H54 (cell line): ENCODE measurements around the gene PRRT1B.
A peak's percentile ranks its signal among the peaks of the same experiment; 100 is the strongest.
"Not testable (repeated sequence)": the region's sequence is repeated elsewhere in the genome, so short reads cannot be mapped to it uniquely, and the experiment has no call there.

Experiments used
- DNase-seq: peaks from one replicate; pipeline ENCODE4 v3.0.0; 2011; ENCODE audit warnings: low spot score, mixed read lengths; ENCODE audit not compliant: insufficient read length
- FAIRE-seq: peaks from 3 replicates; lab custom pipeline; 2011; peaks lifted over from hg19 to GRCh38; lab: Jason Lieb, UNC
- POLR2A ChIP-seq: IDR thresholded peaks from 2 replicates; pipeline ENCODE4 v1.6.1; 2011; ENCODE audit warnings: low read depth, mild to moderate bottlenecking, low read length

The PRRT1B gene

GRCh38 chr9:131545003-131545785 is at the start of gene PRRT1B:
TSS of gene PRRT1B (plus strand) at chr9:131545523. CDS start at chr9:131545616, 93 bp downstream.
- DNase-seq (no peak), FAIRE-seq (no peak)
- no peak for TF ChIP-seq POLR2A

- no peak for DNase-seq
- FAIRE-seq: no peak
- TF ChIP-seq POLR2A: no peak
These were observed 49.5 kb upstream of the PRRT1B start for GRCh38 chr9:131495785-131496184.

- no peak for DNase-seq
- FAIRE-seq: no peak
- TF ChIP-seq POLR2A: no peak
These were observed 48.4 kb upstream of the PRRT1B start for GRCh38 chr9:131496844-131497405.

GRCh38 chr9:131499254-131499767 is 46.0 kb upstream of the PRRT1B start:
- TF ChIP-seq POLR2A: no peak
- FAIRE-seq (no peak), DNase-seq (no peak)

GRCh38 chr9:131500377-131500776 is 44.9 kb upstream of the PRRT1B start:
- TF ChIP-seq POLR2A: no peak
- FAIRE-seq (no peak), DNase-seq (no peak)

- FAIRE-seq (no peak), DNase-seq (no peak)
- TF ChIP-seq POLR2A: no peak
These were observed 44.3 kb upstream of the PRRT1B start for GRCh38 chr9:131500939-131501541.

GRCh38 chr9:131502781-131503625 is 42.3 kb upstream of the PRRT1B start, which contains the start of gene POMT1:
TSS of gene POMT1 (plus strand) at chr9:131502918. CDS start at chr9:131504219, 1,301 bp downstream.
- peak; percentile 35; the same call in 1 of the 2 replicates for TF ChIP-seq POLR2A
- FAIRE-seq (no peak), DNase-seq (peak; percentile 46)

- TF ChIP-seq POLR2A: no peak
- FAIRE-seq (no peak), DNase-seq (no peak)
These were observed 41.5 kb upstream of the PRRT1B start for GRCh38 chr9:131503626-131504465.

GRCh38 chr9:131505012-131505411 is 40.3 kb upstream of the PRRT1B start:
- FAIRE-seq (no peak), DNase-seq (no peak)
- no peak for TF ChIP-seq POLR2A

GRCh38 chr9:131511416-131511815 is 33.9 kb upstream of the PRRT1B start:
- FAIRE-seq (no peak), DNase-seq (no peak)
- TF ChIP-seq POLR2A: no peak

GRCh38 chr9:131511880-131512279 is 33.4 kb upstream of the PRRT1B start:
- FAIRE-seq (no peak), DNase-seq (no peak)
- no peak for TF ChIP-seq POLR2A

GRCh38 chr9:131513177-131513576 is 32.1 kb upstream of the PRRT1B start:
- FAIRE-seq: no peak
- TF ChIP-seq POLR2A: no peak
- DNase-seq: no peak

- not testable (repeated sequence) for DNase-seq, FAIRE-seq
These were observed 29.7 kb upstream of the PRRT1B start for GRCh38 chr9:131515559-131516031.
